ENCODE results near the gene RBM47. TPM values are rescaled to one million over a fixed set of nuclear protein-coding genes. Genes with fewer than 3 reads are reported as not detected.
"Not testable (repeated sequence)": the region's sequence is repeated elsewhere in the genome, so short reads cannot be mapped to it uniquely, and the experiment has no call there.

RBM47 gene
- polyA plus RNA-seq, 1 donor from 2014 or later, result 1.7 TPM

DNA sequence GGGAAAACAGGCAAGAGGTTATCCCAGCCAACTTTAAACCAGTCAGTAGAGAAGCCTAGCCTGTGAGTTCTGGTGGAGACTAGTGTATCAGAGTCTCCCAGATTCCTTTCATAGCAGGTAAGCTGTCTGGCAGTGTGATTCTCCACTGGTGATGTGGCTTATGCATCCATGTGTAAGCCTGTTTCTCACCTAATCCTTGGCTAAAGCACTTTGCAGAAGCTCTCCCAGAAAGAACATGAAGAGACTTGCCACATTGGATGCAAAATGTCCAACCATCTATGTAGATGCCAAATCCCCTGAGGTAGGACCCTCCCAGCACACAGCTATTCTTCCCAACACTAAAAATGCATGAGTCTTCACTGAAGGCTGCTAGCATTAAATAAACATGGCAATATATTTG, 182.8 kb downstream of the RBM47 start:
- Histone ChIP-seq H4K20me1 (ENCODE audit: insufficient read depth) (no peaks in the 10 kb centered on the region), H3K9me3 (ENCODE audit: low read length) (no peaks in the 10 kb centered on the region), H3K79me2 (replicated peaks; ENCODE audit: insufficient read depth, low read length) (no peaks in the 10 kb centered on the region), H3F3A (ENCODE audit: insufficient read depth, low read length, poor library complexity, severe bottlenecking) (no peaks in the 10 kb centered on the region), H3K36me3 (ENCODE audit: insufficient read depth, low read length) (no peaks in the 10 kb centered on the region), H3K27me3 (ENCODE audit: insufficient read depth, low read depth, low read length) (no peaks in the 10 kb centered on the region), H3K9ac (ENCODE audit: low read length) (no peak overlapping the region), H3K4me2 (ENCODE audit: low read length) (no peak overlapping the region), H3K27ac (ENCODE audit: low read length) (no peak overlapping the region), H3K4me3 (ENCODE audit: low read length) (no peak overlapping the region), H2AFZ (ENCODE audit: low read depth, low read length) (no peak overlapping the region), H3K9me2 (ENCODE audit: insufficient read depth, low read length) (no peaks in the 10 kb centered on the region)
- TF ChIP-seq TAF1 (IDR thresholded peaks at IDR 0.05; ENCODE audit: low read depth) (no peak), POLR2AphosphoS5 (IDR thresholded peaks at IDR 0.05) (no peak), RAD21 (conservative IDR thresholded peaks at IDR 0.05) (no peak), EP300 (conservative IDR thresholded peaks at IDR 0.05; ENCODE audit: poor library complexity, severe bottlenecking) (no peak), EZH2 (IDR thresholded peaks at IDR 0.05; ENCODE audit: borderline replicate concordance, insufficient read depth, low read length, poor library complexity, severe bottlenecking) (no peak), SMC3 (conservative IDR thresholded peaks at IDR 0.05; ENCODE audit: poor library complexity) (no peak), MXI1 (conservative IDR thresholded peaks at IDR 0.05; ENCODE audit: poor library complexity, severe bottlenecking) (no peak)
- TF ChIP-seq, protein P1, sequence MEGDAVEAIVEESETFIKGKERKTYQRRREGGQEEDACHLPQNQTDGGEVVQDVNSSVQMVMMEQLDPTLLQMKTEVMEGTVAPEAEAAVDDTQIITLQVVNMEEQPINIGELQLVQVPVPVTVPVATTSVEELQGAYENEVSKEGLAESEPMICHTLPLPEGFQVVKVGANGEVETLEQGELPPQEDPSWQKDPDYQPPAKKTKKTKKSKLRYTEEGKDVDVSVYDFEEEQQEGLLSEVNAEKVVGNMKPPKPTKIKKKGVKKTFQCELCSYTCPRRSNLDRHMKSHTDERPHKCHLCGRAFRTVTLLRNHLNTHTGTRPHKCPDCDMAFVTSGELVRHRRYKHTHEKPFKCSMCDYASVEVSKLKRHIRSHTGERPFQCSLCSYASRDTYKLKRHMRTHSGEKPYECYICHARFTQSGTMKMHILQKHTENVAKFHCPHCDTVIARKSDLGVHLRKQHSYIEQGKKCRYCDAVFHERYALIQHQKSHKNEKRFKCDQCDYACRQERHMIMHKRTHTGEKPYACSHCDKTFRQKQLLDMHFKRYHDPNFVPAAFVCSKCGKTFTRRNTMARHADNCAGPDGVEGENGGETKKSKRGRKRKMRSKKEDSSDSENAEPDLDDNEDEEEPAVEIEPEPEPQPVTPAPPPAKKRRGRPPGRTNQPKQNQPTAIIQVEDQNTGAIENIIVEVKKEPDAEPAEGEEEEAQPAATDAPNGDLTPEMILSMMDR (IDR thresholded peaks at IDR 0.05; ENCODE audit: poor library complexity, severe bottlenecking), result no peak
- TF ChIP-seq, protein P2, sequence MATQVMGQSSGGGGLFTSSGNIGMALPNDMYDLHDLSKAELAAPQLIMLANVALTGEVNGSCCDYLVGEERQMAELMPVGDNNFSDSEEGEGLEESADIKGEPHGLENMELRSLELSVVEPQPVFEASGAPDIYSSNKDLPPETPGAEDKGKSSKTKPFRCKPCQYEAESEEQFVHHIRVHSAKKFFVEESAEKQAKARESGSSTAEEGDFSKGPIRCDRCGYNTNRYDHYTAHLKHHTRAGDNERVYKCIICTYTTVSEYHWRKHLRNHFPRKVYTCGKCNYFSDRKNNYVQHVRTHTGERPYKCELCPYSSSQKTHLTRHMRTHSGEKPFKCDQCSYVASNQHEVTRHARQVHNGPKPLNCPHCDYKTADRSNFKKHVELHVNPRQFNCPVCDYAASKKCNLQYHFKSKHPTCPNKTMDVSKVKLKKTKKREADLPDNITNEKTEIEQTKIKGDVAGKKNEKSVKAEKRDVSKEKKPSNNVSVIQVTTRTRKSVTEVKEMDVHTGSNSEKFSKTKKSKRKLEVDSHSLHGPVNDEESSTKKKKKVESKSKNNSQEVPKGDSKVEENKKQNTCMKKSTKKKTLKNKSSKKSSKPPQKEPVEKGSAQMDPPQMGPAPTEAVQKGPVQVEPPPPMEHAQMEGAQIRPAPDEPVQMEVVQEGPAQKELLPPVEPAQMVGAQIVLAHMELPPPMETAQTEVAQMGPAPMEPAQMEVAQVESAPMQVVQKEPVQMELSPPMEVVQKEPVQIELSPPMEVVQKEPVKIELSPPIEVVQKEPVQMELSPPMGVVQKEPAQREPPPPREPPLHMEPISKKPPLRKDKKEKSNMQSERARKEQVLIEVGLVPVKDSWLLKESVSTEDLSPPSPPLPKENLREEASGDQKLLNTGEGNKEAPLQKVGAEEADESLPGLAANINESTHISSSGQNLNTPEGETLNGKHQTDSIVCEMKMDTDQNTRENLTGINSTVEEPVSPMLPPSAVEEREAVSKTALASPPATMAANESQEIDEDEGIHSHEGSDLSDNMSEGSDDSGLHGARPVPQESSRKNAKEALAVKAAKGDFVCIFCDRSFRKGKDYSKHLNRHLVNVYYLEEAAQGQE (IDR thresholded peaks at IDR 0.05; ENCODE audit: borderline replicate concordance), result no peak

DNA sequence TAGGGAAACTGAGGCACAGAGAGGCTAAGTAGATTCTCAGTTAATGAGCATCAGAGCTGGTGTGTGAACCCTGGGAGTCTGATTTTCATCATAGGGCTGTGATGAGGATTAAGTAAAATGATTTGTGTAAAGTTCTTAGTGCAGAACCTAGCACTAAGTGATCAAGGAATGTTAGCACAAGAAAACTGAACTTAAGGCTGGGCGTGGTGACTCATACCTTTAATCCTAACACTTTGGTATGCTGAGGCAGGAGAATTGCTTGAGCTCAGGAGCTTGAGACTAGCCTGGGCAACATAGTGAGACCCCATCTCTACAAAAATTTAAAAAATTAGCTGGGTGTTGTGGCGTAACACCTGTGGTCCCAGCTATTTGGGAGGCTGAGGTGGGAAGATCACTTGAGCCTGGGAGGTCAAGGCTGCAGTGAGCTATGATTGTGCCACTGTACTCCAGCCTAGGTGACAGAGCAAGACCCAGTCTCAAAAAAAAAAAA, 183.4 kb downstream of the RBM47 start:
- not testable (repeated sequence) for H3K79me2 ChIP-seq (replicated peaks; ENCODE audit: insufficient read depth, low read length); H3K4me2 ChIP-seq (ENCODE audit: low read length); H3K4me3 ChIP-seq (ENCODE audit: low read length); H3K9ac ChIP-seq (ENCODE audit: low read length); H3K9me3 ChIP-seq (ENCODE audit: low read length); H3K36me3 ChIP-seq (ENCODE audit: insufficient read depth, low read length); H4K20me1 ChIP-seq (ENCODE audit: insufficient read depth); H3F3A ChIP-seq (ENCODE audit: insufficient read depth, low read length, poor library complexity, severe bottlenecking); H3K27ac ChIP-seq (ENCODE audit: low read length); H3K9me2 ChIP-seq (ENCODE audit: insufficient read depth, low read length); H3K27me3 ChIP-seq (ENCODE audit: insufficient read depth, low read depth, low read length); H2AFZ ChIP-seq (ENCODE audit: low read depth, low read length)

DNA sequence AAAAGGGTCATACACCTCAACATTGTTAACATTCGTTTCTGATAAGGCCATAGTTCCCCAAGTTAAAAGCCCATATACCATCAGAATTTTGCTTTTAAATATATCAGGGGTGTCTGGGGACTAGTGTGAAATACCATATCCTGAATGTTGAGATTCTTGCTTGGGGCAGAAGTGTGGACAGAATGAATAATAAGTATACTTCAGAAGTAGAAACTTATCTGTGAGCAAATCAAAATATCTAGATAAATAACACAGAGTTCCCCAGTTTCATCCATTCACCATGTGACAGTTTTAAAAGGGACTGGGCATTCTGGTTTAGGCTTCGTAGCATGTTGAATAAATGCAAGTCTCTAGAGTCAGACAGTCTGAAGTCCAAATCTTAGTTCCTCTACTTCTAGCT, 184.0 kb downstream of the RBM47 start:
- Histone ChIP-seq H3K4me2 (ENCODE audit: low read length) (no peak overlapping the region), H3K9me2 (ENCODE audit: insufficient read depth, low read length) (no peaks in the 10 kb centered on the region), H3K9me3 (ENCODE audit: low read length) (no peaks in the 10 kb centered on the region), H3K36me3 (ENCODE audit: insufficient read depth, low read length) (no peaks in the 10 kb centered on the region), H2AFZ (ENCODE audit: low read depth, low read length) (no peak overlapping the region), H4K20me1 (ENCODE audit: insufficient read depth) (no peaks in the 10 kb centered on the region), H3F3A (ENCODE audit: insufficient read depth, low read length, poor library complexity, severe bottlenecking) (no peaks in the 10 kb centered on the region), H3K4me3 (ENCODE audit: low read length) (no peak overlapping the region), H3K27me3 (ENCODE audit: insufficient read depth, low read depth, low read length) (no peaks in the 10 kb centered on the region), H3K79me2 (replicated peaks; ENCODE audit: insufficient read depth, low read length) (no peaks in the 10 kb centered on the region), H3K9ac (ENCODE audit: low read length) (no peak overlapping the region), H3K27ac (ENCODE audit: low read length) (no peak overlapping the region)
- TF ChIP-seq EP300 (conservative IDR thresholded peaks at IDR 0.05; ENCODE audit: poor library complexity, severe bottlenecking), result no peak
- TF ChIP-seq SMC3 (conservative IDR thresholded peaks at IDR 0.05; ENCODE audit: poor library complexity), result no peak
- no peak for TF ChIP-seq RAD21 (conservative IDR thresholded peaks at IDR 0.05)
- TF ChIP-seq EZH2 (IDR thresholded peaks at IDR 0.05; ENCODE audit: borderline replicate concordance, insufficient read depth, low read length, poor library complexity, severe bottlenecking), result no peak
- TF ChIP-seq, protein P2 (IDR thresholded peaks at IDR 0.05; ENCODE audit: borderline replicate concordance), result no peak
- TF ChIP-seq, protein P1 (IDR thresholded peaks at IDR 0.05; ENCODE audit: poor library complexity, severe bottlenecking), result no peak
- no peak for TF ChIP-seq POLR2AphosphoS5 (IDR thresholded peaks at IDR 0.05)
- no peak for TF ChIP-seq TAF1 (IDR thresholded peaks at IDR 0.05; ENCODE audit: low read depth)
- TF ChIP-seq MXI1 (conservative IDR thresholded peaks at IDR 0.05; ENCODE audit: poor library complexity, severe bottlenecking), result no peak

Measured in neural cell (in vitro differentiated cells).